H1 (cell line): Measurements from ENCODE around the gene NOS3.

Experiments
- CHD2 ChIP-seq: IDR thresholded peaks from 2 replicates; pipeline ENCODE4 v1.6.1; 2012; ENCODE audit warnings: low read length, improper control_type of control experiment
- EP300 ChIP-seq, 2 experiments: IDR thresholded peaks; 1 replicate in 1 of 2; 2 replicates in 1 of 2; pipeline ENCODE4 v1.6.1; 2011 to 2012; ENCODE audit warnings: low read depth in 2 of 2, low read length in 2 of 2, mild to moderate bottlenecking in 2 of 2, borderline replicate concordance in 1 of 2, inconsistent platforms in 1 of 2, moderate library complexity in 1 of 2
- GTF2F1 ChIP-seq: IDR thresholded peaks from 2 replicates; pipeline ENCODE4 v1.6.1; 2012; ENCODE audit warnings: low read depth, low read length, improper control_type of control experiment, borderline replicate concordance
- POLR2AphosphoS5 ChIP-seq: IDR thresholded peaks from 2 replicates; pipeline ENCODE4 v1.6.1; 2011; ENCODE audit warnings: low read depth, low read length
- RXRA ChIP-seq: IDR thresholded peaks from 2 replicates; pipeline ENCODE4 v1.6.1; 2011; ENCODE audit warnings: low read depth, mild to moderate bottlenecking, low read length, moderate library complexity; ENCODE audit not compliant: insufficient read depth
- SIN3A ChIP-seq, 2 experiments: IDR thresholded peaks in 1 of 2; conservative IDR thresholded peaks in 1 of 2; 2 replicates each; pipeline ENCODE4 v1.6.1; 2011 to 2012; ENCODE audit warnings: low read length in 2 of 2, improper control_type of control experiment in 1 of 2, low read depth in 1 of 2, mild to moderate bottlenecking in 1 of 2
- SP1 ChIP-seq: IDR thresholded peaks from 2 replicates; pipeline ENCODE4 v1.6.1; 2011; ENCODE audit warnings: low read depth, low read length
- ZNF274 ChIP-seq: IDR thresholded peaks from 2 replicates; pipeline ENCODE4 v1.7.0; 2012; ENCODE audit warnings: low read length, borderline replicate concordance; ENCODE audit errors: extremely low read depth
- TF ChIP-seq, protein P1 (sequence below), 3 experiments: IDR thresholded peaks; 1 replicate in 2 of 3; 2 replicates in 1 of 3; pipeline versions ENCODE4 v1.5.1 to v1.6.1; 2011; ENCODE audit warnings: low read length in 3 of 3, mild to moderate bottlenecking in 3 of 3, inconsistent platforms in 2 of 3, low read depth in 1 of 3, moderate library complexity in 1 of 3; ENCODE audit not compliant: insufficient read depth in 1 of 3; ENCODE audit errors: control extremely low read depth in 1 of 3
- TF ChIP-seq, protein P2 (sequence below): IDR thresholded peaks from 2 replicates; pipeline ENCODE4 v1.6.1; 2012; ENCODE audit warnings: low read length, inconsistent platforms
- TF ChIP-seq, protein P3 (sequence below): IDR thresholded peaks from 2 replicates; pipeline ENCODE4 v1.6.1; 2011; ENCODE audit warnings: low read depth, mild to moderate bottlenecking, low read length; ENCODE audit not compliant: insufficient read depth

DNA sequence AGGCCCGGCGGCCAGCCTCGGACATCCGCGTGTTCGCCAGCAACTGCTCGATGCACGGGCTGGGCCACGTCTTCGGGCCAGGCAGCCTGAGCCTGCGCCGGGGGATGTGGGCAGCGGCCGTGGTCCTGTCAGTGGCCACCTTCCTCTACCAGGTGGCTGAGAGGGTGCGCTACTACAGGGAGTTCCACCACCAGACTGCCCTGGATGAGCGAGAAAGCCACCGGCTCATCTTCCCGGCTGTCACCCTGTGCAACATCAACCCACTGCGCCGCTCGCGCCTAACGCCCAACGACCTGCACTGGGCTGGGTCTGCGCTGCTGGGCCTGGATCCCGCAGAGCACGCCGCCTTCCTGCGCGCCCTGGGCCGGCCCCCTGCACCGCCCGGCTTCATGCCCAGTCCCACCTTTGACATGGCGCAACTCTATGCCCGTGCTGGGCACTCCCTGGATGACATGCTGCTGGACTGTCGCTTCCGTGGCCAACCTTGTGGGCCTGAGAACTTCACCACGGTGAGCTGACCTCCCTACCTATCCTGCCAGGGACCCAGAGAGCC is 58.2 kb downstream of the NOS3 start:
- TF ChIP-seq GTF2F1 = no peak
- TF ChIP-seq, protein P1, sequence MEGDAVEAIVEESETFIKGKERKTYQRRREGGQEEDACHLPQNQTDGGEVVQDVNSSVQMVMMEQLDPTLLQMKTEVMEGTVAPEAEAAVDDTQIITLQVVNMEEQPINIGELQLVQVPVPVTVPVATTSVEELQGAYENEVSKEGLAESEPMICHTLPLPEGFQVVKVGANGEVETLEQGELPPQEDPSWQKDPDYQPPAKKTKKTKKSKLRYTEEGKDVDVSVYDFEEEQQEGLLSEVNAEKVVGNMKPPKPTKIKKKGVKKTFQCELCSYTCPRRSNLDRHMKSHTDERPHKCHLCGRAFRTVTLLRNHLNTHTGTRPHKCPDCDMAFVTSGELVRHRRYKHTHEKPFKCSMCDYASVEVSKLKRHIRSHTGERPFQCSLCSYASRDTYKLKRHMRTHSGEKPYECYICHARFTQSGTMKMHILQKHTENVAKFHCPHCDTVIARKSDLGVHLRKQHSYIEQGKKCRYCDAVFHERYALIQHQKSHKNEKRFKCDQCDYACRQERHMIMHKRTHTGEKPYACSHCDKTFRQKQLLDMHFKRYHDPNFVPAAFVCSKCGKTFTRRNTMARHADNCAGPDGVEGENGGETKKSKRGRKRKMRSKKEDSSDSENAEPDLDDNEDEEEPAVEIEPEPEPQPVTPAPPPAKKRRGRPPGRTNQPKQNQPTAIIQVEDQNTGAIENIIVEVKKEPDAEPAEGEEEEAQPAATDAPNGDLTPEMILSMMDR (IDR thresholded peaks at IDR 0.05; ENCODE audit: control extremely low read depth in 1 of 3, insufficient read depth in 1 of 3, low read depth in 1 of 3, low read length in 3 of 3) = no peak
- TF ChIP-seq CHD2 = no peak
- no peak for TF ChIP-seq SIN3A (conservative IDR thresholded peaks at IDR 0.05 in 1 of 2, IDR thresholded peaks at IDR 0.05 in 1 of 2; ENCODE audit: low read depth in 1 of 2, low read length in 2 of 2)
- TF ChIP-seq, protein P2, sequence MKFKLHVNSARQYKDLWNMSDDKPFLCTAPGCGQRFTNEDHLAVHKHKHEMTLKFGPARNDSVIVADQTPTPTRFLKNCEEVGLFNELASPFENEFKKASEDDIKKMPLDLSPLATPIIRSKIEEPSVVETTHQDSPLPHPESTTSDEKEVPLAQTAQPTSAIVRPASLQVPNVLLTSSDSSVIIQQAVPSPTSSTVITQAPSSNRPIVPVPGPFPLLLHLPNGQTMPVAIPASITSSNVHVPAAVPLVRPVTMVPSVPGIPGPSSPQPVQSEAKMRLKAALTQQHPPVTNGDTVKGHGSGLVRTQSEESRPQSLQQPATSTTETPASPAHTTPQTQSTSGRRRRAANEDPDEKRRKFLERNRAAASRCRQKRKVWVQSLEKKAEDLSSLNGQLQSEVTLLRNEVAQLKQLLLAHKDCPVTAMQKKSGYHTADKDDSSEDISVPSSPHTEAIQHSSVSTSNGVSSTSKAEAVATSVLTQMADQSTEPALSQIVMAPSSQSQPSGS = no peak
- TF ChIP-seq SP1 = no peak
- TF ChIP-seq, protein P3, sequence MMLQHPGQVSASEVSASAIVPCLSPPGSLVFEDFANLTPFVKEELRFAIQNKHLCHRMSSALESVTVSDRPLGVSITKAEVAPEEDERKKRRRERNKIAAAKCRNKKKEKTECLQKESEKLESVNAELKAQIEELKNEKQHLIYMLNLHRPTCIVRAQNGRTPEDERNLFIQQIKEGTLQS = no peak
- no peak for TF ChIP-seq ZNF274
- TF ChIP-seq RXRA = no peak
- no peak for TF ChIP-seq EP300 (IDR thresholded peaks at IDR 0.05; ENCODE audit: borderline replicate concordance in 1 of 2, low read depth in 2 of 2, low read length in 2 of 2)
- TF ChIP-seq POLR2AphosphoS5 = no peak
